Measurements from ENCODE around the gene KRAS. TPM values are rescaled to one million over a fixed set of nuclear protein-coding genes. Genes with fewer than 3 reads are reported as not detected.

KRAS gene
- total and polyA plus RNA-seq, 4 donors = 6.2 to 33.0 (median 14.1) TPM

- WGBS = 97% methylated on average over 1 of the region's 1 CpG
- H3K9ac ChIP-seq (ENCODE audit: low read depth in 1 of 2, low read length in 2 of 2) = no peak overlapping the region
- no peaks in the 10 kb centered on the region for H3K36me3 ChIP-seq (ENCODE audit: control insufficient read depth in 4 of 4, insufficient read depth in 3 of 4, low read depth in 1 of 4, low read length in 3 of 4)
- H3K27me3 ChIP-seq (ENCODE audit: control insufficient read depth in 4 of 4, insufficient read depth in 4 of 4, low read length in 3 of 4) = no peaks in the 10 kb centered on the region
- no peak for DNase-seq (ENCODE audit: low spot score)
- TF ChIP-seq MAX (IDR thresholded peaks at IDR 0.05) (no peak), GABPA (IDR thresholded peaks at IDR 0.05 in 1 of 2, conservative IDR thresholded peaks at IDR 0.05 in 1 of 2) (no peak), RXRA (IDR thresholded peaks at IDR 0.05) (no peak), JUND (IDR thresholded peaks at IDR 0.05) (no peak), CTCF (IDR thresholded peaks at IDR 0.05; ENCODE audit: low read depth, low read length, missing input control) (no peak), FOXA1 (IDR thresholded peaks at IDR 0.05) (no peak), HNF4A (conservative IDR thresholded peaks at IDR 0.05) (no peak), NR2F2 (IDR thresholded peaks at IDR 0.05) (no peak), YY1 (IDR thresholded peaks at IDR 0.05) (no peak), HNF4G (IDR thresholded peaks at IDR 0.05) (no peak), RAD21 (IDR thresholded peaks at IDR 0.05) (no peak), ZBTB33 (IDR thresholded peaks at IDR 0.05) (no peak)
- no peak overlapping the region for H3K27ac ChIP-seq (ENCODE audit: low read depth in 1 of 2, low read length in 2 of 2)
- peaks cover 2 to 15% (median 5%) of the 10 kb centered on the region in 4 donors for H3K4me1 ChIP-seq (ENCODE audit: control insufficient read depth in 4 of 4, insufficient read depth in 4 of 4, low read length in 3 of 4)
- no peak overlapping the region for H3K4me3 ChIP-seq (ENCODE audit: low read depth in 1 of 3, low read length in 3 of 3)
- no peaks in the 10 kb centered on the region for H3K9me3 ChIP-seq (ENCODE audit: control insufficient read depth in 4 of 4, low read length in 3 of 4)
Measured at GRCh38 chr12:25248732-25249131, 2.0 kb downstream of the KRAS start.

- Histone ChIP-seq H3K4me1 (ENCODE audit: control insufficient read depth in 4 of 4, insufficient read depth in 4 of 4, low read length in 3 of 4) (peaks cover 2 to 16% (median 5%) of the 10 kb centered on the region in 4 donors), H3K9me3 (ENCODE audit: control insufficient read depth in 4 of 4, low read length in 3 of 4) (no peaks in the 10 kb centered on the region), H3K9ac (ENCODE audit: low read depth in 1 of 2, low read length in 2 of 2) (no peak overlapping the region), H3K27ac (ENCODE audit: low read depth in 1 of 2, low read length in 2 of 2) (no peak overlapping the region), H3K36me3 (ENCODE audit: control insufficient read depth in 4 of 4, insufficient read depth in 3 of 4, low read depth in 1 of 4, low read length in 3 of 4) (no peaks in the 10 kb centered on the region), H3K4me3 (ENCODE audit: low read depth in 1 of 3, low read length in 3 of 3) (no peak overlapping the region), H3K27me3 (ENCODE audit: control insufficient read depth in 4 of 4, insufficient read depth in 4 of 4, low read length in 3 of 4) (no peaks in the 10 kb centered on the region)
- TF ChIP-seq YY1 (IDR thresholded peaks at IDR 0.05) (no peak), JUND (IDR thresholded peaks at IDR 0.05) (no peak), RXRA (IDR thresholded peaks at IDR 0.05) (no peak), REST (IDR thresholded peaks at IDR 0.05) (no peak), FOXA2 (IDR thresholded peaks at IDR 0.05) (no peak), NR2F2 (IDR thresholded peaks at IDR 0.05) (no peak), MAX (IDR thresholded peaks at IDR 0.05) (no peak), CTCF (IDR thresholded peaks at IDR 0.05; ENCODE audit: low read depth, low read length, missing input control) (no peak)
- WGBS = 97% methylated on average over 20 of the region's 20 CpGs
- no peak for DNase-seq (ENCODE audit: low spot score)
Measured at GRCh38 chr12:25248137-25248536, 2.6 kb downstream of the KRAS start.

All from liver (tissue), 9 donors.